GM18907 (cell line): ENCODE results near the gene TEAD1.

Source experiments
- ATAC-seq: cut with Tn5 transposase; IDR thresholded peaks from one replicate; pipeline ENCODE4 v1.9.1; 2021; ENCODE audit warnings: mild to moderate bottlenecking, moderate library complexity; ENCODE audit not compliant: unreplicated experiment

Gene TEAD1

DNA sequence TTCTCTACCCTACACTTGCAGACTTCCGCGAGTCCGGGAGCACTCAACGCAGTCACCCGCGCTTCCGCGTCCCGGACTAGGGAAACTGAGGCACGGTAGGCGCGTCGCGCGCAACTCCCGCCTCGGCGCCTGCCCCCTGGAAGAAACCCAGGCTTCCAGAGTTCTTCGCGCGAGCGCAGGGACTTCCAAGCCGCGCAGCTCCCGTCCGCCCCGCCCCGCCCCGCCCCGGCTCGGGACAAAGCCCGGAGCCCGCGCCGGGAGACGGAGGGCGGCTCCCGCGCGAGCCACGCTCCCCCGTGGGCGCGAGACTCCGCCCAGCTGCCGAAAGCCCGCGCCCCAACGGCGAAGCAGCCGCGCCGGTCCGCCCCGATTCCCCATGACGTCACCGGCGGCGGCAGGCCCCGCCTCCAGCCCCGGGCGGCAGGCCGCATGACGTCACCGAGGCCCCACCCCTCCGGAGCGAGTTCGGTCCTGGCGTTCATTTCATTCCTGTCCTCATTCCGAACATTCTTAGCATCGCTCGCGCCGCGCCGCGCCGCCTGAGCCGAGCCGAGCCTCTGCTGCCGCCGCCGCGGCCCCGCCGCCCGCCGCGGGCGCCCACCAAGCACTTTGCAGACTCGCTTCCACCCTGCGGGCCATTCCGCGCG lies at the start of gene TEAD1:
TSS of gene TEAD1 (plus strand) at position 498 of the 647 bp plus-strand sequence.
- ATAC-seq, result peak; percentile 84

DNA sequence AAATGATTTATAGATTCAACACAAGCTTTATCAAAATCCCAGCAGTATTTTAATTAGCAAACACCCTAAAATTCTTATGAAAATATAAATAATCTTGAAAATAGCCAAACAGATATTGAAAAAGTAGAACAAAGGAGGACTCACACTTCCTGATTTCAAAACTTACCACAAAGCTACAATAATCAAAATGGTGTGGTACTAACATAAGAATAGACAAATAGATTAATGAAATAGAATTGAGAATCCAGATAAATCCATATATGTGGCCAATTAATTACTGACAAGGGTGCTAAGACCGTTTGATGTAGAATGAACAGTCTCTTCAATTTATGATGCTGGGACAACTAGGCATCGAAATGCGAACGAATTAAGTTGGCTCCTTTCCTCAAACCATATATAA lies 49.6 kb upstream of the TEAD1 start:
- no peak for ATAC-seq

DNA sequence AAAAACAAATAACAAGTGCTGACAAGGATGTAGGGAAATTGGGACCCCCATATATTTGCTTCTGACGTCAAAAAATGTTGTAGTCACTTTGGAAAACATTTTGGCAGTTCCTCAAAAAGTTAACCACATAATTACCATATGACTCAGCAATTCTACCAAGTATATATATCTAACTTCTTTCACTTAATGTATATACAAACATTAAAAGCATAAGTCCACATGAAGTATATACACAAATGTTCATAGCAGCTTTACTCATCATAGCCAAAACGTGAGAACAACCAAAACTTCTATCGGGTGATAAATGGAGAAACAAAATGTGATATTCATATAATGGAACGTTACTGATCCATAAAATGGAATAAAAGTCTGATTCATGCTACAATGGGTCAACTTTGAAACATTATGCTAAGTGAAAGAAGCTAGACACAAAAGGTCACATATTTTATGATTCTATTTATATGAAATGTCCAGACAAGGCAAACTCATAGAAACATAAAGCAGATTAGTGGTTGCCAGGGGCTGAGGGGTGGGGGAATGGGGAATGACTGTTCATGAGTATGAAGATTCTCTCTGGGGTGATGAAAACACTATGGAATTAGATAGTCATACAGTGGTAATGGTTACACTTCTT lies 48.7 kb upstream of the TEAD1 start:
- no peak for ATAC-seq

DNA sequence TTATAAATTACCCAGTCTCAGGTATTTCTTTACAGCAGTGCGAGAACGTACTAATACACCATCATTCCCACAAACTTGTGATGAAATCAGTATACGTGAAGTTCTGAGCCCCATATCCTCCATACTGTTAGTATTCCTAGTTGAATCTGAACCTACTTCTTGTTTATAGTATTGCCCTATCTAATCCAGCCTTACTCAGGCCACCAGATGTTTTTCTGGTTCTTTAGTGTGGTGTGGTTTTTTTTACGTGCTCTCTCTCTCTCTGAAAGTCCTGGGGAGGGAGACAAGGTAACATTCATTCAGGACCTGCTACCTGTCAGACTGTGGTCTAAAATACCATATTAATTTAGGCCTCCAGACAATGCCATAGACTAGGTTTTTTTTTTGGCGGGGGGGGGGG lies 47.6 kb upstream of the TEAD1 start:
- ATAC-seq, result no peak

DNA sequence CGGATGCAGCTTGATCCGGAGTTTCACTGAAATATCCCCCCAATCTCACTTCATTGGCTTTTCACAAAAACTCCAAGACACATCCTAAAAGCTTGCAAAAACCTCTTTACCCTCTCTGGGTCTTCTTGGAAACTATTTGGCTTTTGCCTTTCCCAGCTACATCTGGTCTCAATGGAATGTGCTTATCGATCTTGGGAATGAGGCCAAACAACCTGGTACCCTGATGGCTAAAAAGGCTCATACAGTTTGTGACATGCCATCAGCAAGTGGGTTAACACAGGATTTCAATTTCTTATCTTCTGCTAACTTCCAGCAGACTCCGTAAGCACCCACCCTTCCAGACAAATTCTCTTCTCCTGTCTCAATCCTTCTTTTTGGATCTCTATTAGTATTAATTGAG lies 45.9 kb upstream of the TEAD1 start:
- ATAC-seq, result no peak

DNA sequence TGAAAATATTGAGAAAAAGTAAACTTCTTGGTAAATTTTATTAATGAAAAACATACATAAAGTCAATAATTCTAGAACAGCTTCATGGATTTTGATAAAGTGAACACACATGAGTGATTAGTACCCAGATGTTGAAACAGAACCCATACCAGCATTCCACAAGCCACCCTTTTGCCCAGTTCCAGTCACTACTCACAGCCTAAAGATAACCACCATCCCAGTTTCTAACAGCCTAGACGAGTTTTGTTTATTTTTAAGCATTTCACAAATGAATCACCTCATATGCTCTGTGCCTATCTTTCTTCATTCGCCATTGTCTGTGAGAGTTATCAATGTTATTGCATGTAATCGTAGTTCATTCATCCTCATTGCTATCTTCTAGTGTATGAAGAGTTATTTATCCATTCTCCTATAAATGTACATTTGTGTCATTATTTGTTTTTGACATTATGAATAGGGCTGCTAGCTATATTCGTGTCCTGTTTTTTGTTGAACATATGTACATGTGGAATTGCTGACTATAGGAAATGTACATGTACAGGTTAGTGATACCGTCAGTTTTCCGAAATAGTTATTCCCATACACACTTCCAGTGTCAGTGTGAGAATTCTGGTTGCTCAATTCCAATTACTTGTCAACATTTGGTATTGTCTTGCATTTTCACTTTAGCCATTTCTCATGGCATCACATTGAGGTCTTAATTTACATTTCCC lies 44.5 kb upstream of the TEAD1 start:
- ATAC-seq, result no peak

DNA sequence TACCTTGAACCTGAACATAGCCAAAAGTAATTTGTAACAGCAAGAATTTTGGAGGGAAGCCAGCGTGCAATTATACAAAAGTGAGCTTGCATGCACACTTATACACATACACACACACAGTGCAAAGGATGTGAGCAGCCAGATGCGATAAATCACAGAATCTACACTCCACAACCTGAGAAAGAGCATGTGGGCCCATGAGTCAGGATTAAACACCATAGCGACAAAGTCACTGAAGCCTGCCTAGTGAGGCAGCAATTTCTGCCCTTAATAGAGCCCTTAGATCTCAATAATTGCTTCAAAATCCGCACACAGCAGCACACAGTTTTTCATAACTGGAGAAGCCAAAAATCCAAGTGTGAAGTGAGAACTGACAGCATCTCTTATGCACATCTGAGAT lies 42.6 kb upstream of the TEAD1 start:
- no peak for ATAC-seq

DNA sequence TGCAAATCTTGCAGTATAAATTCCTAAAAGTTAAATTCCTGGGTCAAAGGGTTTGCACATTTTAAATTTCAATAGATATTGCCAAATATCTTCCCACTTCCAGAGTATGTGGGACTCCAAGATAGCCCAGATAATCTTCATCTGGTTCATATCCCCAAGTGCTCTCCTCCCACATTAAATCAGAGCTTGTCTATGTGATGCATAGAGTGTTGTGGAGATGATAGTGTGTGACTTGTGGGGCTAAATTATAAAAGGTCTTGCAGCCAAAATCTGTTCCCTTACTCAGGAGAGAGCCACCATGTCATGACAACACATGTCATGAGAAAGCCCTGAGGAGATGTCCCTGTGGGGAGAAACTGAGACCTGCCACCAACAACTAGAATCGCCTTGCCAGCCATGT lies 39.9 kb upstream of the TEAD1 start:
- no peak for ATAC-seq

DNA sequence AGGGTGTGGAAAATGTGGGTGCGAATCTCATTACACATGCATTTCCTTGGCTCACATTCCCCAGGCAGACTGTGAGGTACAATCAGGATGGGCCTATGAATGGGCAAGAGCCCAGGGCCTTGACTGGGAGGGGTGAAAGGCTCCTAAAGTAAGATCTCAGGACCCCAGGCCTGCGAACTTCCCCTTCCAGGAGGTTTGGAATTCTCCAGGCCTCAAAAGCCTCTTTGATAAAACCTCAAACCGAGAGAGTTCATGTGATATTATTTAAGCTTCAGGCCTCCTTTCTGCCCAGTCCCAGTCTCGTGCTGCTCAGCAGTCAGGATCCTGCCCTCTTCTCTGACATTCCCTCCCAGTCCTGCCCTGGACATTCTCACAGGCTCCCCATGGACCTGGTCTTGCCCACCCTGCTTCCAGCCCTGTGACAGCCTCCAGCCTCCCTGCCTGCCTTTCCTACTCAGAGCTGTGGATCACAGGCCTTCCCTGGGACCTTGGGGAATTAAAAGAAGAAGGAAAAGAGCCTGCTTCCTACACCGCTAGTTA lies 37.3 kb upstream of the TEAD1 start:
- no peak for ATAC-seq

DNA sequence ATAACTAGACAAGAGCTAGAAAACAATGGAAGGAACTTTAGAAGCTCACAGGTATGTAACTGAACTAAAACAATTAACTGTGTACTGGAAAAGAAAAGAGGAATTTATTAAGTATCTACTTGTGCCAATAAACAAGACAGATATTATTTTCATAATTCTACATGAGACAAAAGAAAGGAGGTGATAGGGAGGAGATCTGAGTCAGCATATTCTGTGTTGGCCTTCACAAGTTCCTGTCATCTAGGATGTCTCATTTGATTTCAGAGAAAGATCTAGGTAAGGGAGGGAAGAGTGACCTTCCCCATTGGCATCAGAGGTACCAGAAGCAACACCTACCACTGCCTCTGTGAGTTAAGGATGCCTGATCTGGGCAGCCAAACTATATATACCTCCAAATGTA lies 34.8 kb upstream of the TEAD1 start:
- ATAC-seq, result no peak

DNA sequence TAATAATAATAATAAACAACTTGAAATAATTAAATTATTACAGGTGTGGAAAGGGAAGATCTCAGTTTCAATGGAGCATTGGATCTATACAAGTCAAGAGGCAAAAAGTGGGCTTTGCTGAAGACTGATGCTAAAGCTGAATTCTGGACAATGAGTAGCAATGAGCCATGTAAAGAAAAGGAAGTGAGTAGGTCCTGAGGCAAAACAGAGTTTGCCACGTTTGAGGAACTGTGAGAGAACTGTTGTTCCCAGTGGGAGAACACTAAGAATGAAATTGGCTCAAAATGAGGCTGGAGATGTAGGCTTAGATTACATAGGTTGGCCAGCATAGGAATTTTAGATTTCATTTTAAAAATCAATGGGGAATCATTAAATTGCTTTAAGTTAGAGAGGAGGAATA lies 33.9 kb upstream of the TEAD1 start:
- no peak for ATAC-seq

DNA sequence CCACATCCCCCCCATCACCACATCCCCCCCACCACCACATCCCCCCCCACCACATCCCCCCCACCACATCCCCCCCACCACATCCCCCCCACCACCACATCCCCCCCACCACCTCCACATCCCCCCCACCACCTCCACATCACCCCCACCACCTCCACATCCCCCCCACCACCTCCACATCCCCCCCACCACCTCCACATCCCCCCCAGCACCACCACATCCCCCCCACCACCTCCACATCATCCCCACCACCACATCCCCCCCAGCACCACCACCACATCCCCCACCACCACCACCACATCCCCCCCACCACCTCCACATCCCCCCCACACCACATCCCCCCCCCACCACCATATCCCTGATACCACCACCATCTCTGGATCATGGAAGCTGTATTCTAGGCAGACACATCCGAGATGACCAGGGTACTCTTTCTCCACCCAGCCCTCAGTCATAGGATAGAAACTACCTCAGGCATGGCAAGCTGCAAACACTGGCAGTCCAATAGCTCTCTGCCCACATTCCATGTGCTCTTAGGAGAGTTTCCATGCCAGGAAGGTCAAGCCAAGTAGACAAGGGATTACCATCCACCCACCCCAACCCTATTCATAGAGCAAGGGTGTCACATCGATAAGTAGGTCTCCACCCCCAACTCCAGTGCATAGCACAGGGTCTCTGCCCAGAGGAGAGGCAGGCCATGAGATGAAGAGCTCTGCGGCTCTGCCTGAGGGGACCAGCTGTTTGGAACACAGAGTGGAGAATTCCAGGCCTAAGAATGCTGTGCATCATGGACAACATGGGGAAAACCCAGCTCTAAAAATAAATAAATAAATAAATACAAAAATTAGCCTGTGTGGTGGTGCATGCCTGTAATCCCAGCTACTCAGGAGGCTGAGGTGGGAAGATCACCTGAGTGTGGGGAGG lies 33.0 kb upstream of the TEAD1 start:
- no peak for ATAC-seq

DNA sequence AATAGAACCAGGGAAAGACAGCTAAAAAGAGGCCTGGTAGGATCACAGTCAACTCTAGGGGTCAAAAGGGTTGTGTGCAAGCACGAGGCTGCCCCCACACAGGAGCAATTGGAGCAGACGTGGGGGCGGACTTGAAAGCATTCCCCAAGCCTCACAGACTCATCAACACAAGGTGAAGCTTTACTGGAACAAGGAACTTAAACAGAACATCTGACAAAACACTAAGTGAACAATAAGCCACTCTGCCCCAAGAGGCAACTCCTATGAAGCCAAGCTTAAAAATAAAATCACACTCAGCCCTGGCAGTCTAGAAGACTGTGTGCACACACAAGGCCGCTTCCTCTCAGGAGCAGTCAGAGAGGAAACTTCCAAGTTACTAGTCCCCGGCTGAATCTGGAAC lies 32.2 kb upstream of the TEAD1 start:
- no peak for ATAC-seq

DNA sequence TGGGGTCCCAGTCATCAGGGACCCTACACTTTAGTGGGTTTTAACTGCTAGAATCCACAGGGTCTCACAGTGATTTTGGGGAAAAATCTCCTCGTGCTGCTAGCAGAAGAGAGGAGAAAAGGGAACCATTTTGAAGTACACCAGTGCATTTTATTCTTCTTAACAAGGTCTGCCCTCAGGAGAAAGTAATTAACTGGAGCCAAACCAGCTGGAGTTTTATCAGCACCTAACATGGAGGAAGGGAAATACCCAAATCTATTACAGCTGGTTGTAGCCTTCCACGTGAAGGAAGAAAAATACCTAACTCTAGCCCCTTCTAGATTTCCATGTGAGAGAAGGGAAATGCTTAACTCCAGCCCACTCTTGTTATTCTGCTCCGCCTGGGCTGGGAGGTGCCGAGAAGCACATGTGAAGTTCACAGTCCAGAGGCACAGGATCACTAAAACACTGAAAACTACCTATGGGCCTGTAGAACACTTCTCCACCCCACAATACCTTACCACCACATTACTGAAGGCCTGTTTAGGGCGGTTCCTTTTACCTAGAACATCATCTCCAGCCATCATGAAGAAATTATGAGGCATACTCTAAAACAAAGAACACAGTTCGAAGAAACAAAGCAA lies 31.3 kb upstream of the TEAD1 start:
- ATAC-seq, result no peak

DNA sequence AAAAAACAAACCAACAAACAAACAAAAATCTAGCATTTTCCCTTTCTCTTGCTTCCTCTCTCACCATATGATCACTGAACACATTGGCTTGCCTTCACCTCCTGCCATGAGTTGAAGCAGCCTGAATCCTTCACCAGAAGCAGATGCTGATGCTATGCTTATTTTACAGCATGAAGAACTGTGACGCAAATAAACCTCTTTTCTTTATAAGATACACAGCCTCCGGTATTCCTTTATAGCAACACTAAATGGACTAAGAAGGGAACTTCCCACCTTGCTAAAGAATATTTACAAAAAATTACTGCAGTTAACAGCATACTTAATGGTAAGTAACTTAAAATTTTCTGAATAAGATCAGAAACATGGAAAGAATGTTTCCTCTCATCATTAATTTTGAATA lies 27.7 kb upstream of the TEAD1 start:
- ATAC-seq, result no peak

DNA sequence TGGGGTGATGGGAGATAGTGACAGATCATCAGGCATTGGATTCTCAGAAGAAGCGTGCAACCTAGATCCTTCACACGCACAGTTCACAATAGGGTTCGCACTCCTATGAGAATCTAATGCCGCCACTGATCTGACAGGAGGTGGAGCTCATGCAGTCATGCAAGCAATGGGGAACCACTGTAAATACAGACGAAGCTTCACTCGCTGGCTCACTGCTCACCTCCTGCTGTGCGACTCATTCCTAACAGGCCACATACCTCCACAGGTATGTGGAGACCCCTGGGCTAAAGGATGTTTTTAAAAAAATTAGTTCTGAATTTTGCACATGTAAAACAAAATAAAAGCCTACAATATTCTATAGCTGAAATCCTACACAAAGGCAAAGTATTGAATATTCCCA lies 20.5 kb upstream of the TEAD1 start:
- no peak for ATAC-seq

DNA sequence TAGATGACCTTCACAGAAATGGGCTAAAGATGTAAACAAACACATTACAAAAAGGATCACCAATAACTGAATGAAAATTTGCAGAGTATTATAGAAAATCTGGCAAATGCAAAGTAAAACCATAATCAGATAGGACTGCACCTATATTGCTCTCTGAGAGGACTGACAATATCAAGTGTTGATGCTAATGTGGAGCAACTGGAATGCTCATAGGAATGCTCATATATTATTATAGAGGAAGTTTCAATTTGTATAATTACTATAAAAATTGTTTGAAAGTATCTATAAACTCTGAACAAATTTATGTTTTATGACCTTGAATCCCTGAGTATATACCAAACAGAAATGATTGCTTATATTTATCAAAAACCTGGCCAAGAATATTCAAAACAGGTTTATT lies 18.4 kb upstream of the TEAD1 start:
- ATAC-seq, result no peak

DNA sequence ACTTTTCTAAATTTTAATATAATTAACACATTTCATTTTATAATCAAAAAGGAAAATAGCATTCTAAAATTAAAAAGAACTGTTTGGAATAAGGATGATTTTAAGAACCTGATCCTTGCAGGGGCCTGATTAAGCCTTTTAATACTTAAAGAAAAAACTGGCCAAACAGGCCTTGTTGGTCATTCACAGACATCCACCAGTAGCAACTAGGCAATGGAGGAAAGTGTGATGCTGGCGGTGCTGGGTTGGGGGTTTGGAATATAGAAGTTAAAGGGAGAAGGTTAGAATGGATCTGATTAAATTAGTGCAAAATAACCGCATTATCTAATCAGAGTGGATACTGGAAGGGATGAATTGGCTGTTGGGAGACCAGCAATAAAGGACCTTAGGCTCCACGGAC lies 16.9 kb upstream of the TEAD1 start:
- ATAC-seq, result no peak

DNA sequence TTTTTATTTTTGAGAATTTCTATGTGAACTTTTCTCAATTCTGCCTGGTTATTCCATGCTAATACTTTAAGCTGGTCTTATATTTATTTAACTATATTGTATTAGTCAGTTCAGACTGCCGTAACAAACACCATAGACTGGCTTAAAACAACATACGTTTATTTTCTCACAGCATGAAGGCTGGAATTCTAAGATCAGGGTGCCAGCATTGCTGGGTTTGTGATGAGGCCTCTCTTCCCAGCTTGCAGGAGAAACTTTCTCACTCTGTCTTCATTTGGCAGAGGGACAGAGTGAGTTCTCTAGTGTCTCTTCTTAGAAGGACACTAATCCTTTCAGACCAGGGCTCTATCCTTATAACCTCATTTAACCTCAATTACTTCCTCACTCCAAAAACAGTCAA lies 16.2 kb upstream of the TEAD1 start:
- ATAC-seq, result no peak

DNA sequence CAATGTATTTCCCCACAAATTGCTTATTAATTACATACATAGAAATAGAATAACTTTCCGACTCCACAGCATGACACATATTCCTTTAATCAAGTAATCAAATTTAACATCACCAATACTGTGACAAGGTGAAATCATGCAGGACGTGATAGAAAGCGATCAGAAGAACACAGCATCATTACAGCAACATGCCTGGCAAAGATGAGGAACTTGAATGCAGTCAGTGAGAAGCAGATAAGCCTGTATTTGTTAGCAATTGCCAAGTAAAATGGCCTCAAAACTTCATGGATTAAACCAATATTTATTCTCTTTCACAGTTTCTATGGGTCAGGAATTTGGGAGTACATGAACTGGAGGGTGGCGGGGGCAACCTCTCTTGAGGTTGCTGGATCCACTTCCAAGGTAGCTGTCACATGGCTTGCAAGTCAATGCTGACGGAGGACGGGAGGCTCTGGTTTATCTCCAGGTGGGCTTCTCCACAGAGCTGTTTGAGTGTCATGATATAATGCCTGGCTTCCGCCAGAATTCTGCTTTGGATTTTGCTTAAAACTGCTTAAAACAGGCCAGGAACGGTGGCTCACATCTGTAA lies 12.0 kb upstream of the TEAD1 start:
- ATAC-seq, result no peak
